CD4-positive, CD25-positive, alpha-beta regulatory T cell (primary cell): Measurements from ENCODE around the gene NARS2. TPM values are rescaled to one million over a fixed set of nuclear protein-coding genes. Genes with fewer than 3 reads are reported as not detected.

Experiments
- ATAC-seq, 2 donors: fragments of 150-1000 bp; cut with Tn5 transposase; one replicate each; pipeline ENCODE4 v1.10.0; 2021; ENCODE audit warnings: low read depth in 2 of 2, moderate number of reproducible peaks in 2 of 2, moderate library complexity in 1 of 2
- DNase-seq, 3 donors: peaks; one replicate each; pipeline versions ENCODE4 v3.0.0 to v3.0.0-alpha.2; 2012 to 2022; ENCODE audit warnings: mixed read lengths in 1 of 3
- H3K27ac ChIP-seq: one replicate; pipeline ENCODE4 v1.7.0; 2013; ENCODE audit warnings: mild to moderate bottlenecking, low read length; ENCODE audit not compliant: insufficient read depth, poor library complexity, severe bottlenecking
- H3K27me3 ChIP-seq: one replicate; pipeline ENCODE4 v1.7.0; 2013; ENCODE audit warnings: low read length; ENCODE audit not compliant: control insufficient read depth, insufficient read depth
- H3K36me3 ChIP-seq: one replicate; pipeline ENCODE4 v1.7.0; 2013; ENCODE audit warnings: mild to moderate bottlenecking, low read length, moderate library complexity; ENCODE audit not compliant: control insufficient read depth, insufficient read depth
- H3K4me1 ChIP-seq: 2 replicates; pipeline ENCODE4 v1.7.0; 2013; ENCODE audit warnings: mild to moderate bottlenecking, low read length; ENCODE audit not compliant: insufficient read depth, control insufficient read depth, poor library complexity, severe bottlenecking
- H3K4me3 ChIP-seq: one replicate; pipeline ENCODE4 v1.7.0; 2013; ENCODE audit warnings: low read depth, mild to moderate bottlenecking, low read length, moderate library complexity
- H3K9me3 ChIP-seq, 2 experiments: 1 replicate in 1 of 2; 2 replicates in 1 of 2; pipeline ENCODE4 v1.7.0; 2013; ENCODE audit warnings: low read length in 2 of 2, mild to moderate bottlenecking in 1 of 2, moderate library complexity in 1 of 2; ENCODE audit not compliant: control insufficient read depth in 2 of 2
- H3K27ac Mint-ChIP-seq, 3 donors: one replicate each; pipeline ENCODE4 v1.8.0; 2020 to 2022; ENCODE audit warnings: mild to moderate bottlenecking in 3 of 3, mixed read lengths in 3 of 3, moderate library complexity in 2 of 3
- H3K27me3 Mint-ChIP-seq: one replicate; pipeline ENCODE4 v1.8.0; 2022; ENCODE audit warnings: mild to moderate bottlenecking, mixed read lengths
- H3K36me3 Mint-ChIP-seq: one replicate; pipeline ENCODE4 v1.8.0; 2020; ENCODE audit warnings: mixed read lengths
- H3K4me1 Mint-ChIP-seq, 4 donors: one replicate each; pipeline ENCODE4 v1.8.0; 2020 to 2022; ENCODE audit warnings: mixed read lengths in 4 of 4, mild to moderate bottlenecking in 1 of 4
- H3K4me3 Mint-ChIP-seq, 4 donors: one replicate each; pipeline ENCODE4 v1.8.0; 2020 to 2022; ENCODE audit warnings: mild to moderate bottlenecking in 4 of 4, mixed read lengths in 4 of 4, moderate library complexity in 3 of 4
- H3K9me3 Mint-ChIP-seq, 7 donors: one replicate each; pipeline ENCODE4 v1.8.0; 2020 to 2022; ENCODE audit warnings: mixed read lengths in 7 of 7, mild to moderate bottlenecking in 3 of 7, moderate library complexity in 2 of 7
- polyA plus RNA-seq, 4 donors: library from polyadenylated mRNA; unstranded; fragments of 300-500 nt; fragmentation: Illumina TruSeq; gene quantifications; one replicate each; pipeline ENCODE4 v1.2.3, GENCODE V29; 2021
- total RNA-seq: library from RNA; stranded (reverse); gene quantifications from one replicate; pipeline ENCODE4 v1.2.3, GENCODE V29; 2022

NARS2 gene
- total and polyA plus RNA-seq, 5 donors from 2014 or later, result 9.3 to 22.9 (median 11.1) TPM

GRCh38 chr11:78403781-78404180 lies 170.9 kb downstream of the NARS2 start:
- Histone ChIP-seq H3K27ac (no peak overlapping the region), H3K9me3 (no peaks in the 10 kb centered on the region), H3K4me1 (no peaks in the 10 kb centered on the region), H3K4me3 (no peak overlapping the region), H3K36me3 (no peaks in the 10 kb centered on the region), H3K27me3 (peaks cover 5% of the 10 kb centered on the region)
- Mint-ChIP-seq H3K4me3 (no peak overlapping the region), H3K36me3 (no peaks in the 10 kb centered on the region), H3K4me1 (no peaks in the 10 kb centered on the region), H3K27ac (no peak overlapping the region), H3K9me3 (peaks cover 0 to 11% (median 2%) of the 10 kb centered on the region in 7 donors), H3K27me3 (peaks cover 9% of the 10 kb centered on the region)
- DNase-seq (no peak), ATAC-seq (no peak)

- H3K4me3 ChIP-seq, result no peak overlapping the region
- Mint-ChIP-seq H3K27me3 (peaks cover 9% of the 10 kb centered on the region), H3K9me3 (peaks cover 0 to 8% (median 0%) of the 10 kb centered on the region in 7 donors), H3K4me3 (no peak overlapping the region), H3K4me1 (no peaks in the 10 kb centered on the region), H3K27ac (no peak overlapping the region), H3K36me3 (no peaks in the 10 kb centered on the region)
- H3K36me3 ChIP-seq, result no peaks in the 10 kb centered on the region
- H3K27ac ChIP-seq, result no peak overlapping the region
- peaks cover 5% of the 10 kb centered on the region for H3K27me3 ChIP-seq
- DNase-seq (no peak), ATAC-seq (no peak)
- no peaks in the 10 kb centered on the region for H3K4me1 ChIP-seq
- H3K9me3 ChIP-seq, result no peaks in the 10 kb centered on the region
Measured at GRCh38 chr11:78402847-78403246, 171.8 kb downstream of the NARS2 start.

- Mint-ChIP-seq H3K9me3 (peaks cover 0 to 2% (median 0%) of the 10 kb centered on the region in 7 donors), H3K27ac (no peak overlapping the region), H3K27me3 (no peaks in the 10 kb centered on the region), H3K36me3 (no peaks in the 10 kb centered on the region), H3K4me3 (no peak overlapping the region), H3K4me1 (peaks cover 0 to 2% (median 0%) of the 10 kb centered on the region in 4 donors)
- Histone ChIP-seq H3K9me3 (no peaks in the 10 kb centered on the region), H3K4me1 (no peaks in the 10 kb centered on the region), H3K36me3 (no peaks in the 10 kb centered on the region), H3K27ac (no peak overlapping the region), H3K4me3 (no peak overlapping the region), H3K27me3 (peaks cover 2% of the 10 kb centered on the region)
- no peak for DNase-seq
- ATAC-seq, result no peak
Measured at GRCh38 chr11:78400702-78401101, 174.0 kb downstream of the NARS2 start.

GRCh38 chr11:78400116-78400515 lies 174.5 kb downstream of the NARS2 start:
- H3K4me1 ChIP-seq, result no peaks in the 10 kb centered on the region
- H3K9me3 ChIP-seq, result no peaks in the 10 kb centered on the region
- ATAC-seq (no peak), DNase-seq (no peak)
- peak overlapping the region in 1 of 4 donors; percentile 85 for H3K4me3 Mint-ChIP-seq
- no peak overlapping the region for H3K27ac Mint-ChIP-seq
- no peaks in the 10 kb centered on the region for H3K27me3 Mint-ChIP-seq
- H3K27ac ChIP-seq, result no peak overlapping the region
- no peaks in the 10 kb centered on the region for H3K36me3 ChIP-seq
- H3K36me3 Mint-ChIP-seq, result no peaks in the 10 kb centered on the region
- H3K9me3 Mint-ChIP-seq, result peaks cover 0 to 2% (median 0%) of the 10 kb centered on the region in 7 donors
- no peak overlapping the region for H3K4me3 ChIP-seq
- H3K27me3 ChIP-seq, result no peaks in the 10 kb centered on the region
- H3K4me1 Mint-ChIP-seq, result peaks cover 0 to 2% (median 0%) of the 10 kb centered on the region in 4 donors

GRCh38 chr11:78399136-78399535 lies 175.5 kb downstream of the NARS2 start:
- no peak for ATAC-seq
- H3K27me3 Mint-ChIP-seq, result no peaks in the 10 kb centered on the region
- no peak overlapping the region for H3K27ac Mint-ChIP-seq
- H3K4me1 Mint-ChIP-seq, result peaks cover 0 to 2% (median 0%) of the 10 kb centered on the region in 4 donors
- Histone ChIP-seq H3K36me3 (no peaks in the 10 kb centered on the region), H3K27me3 (no peaks in the 10 kb centered on the region), H3K27ac (no peak overlapping the region), H3K9me3 (no peaks in the 10 kb centered on the region), H3K4me1 (no peaks in the 10 kb centered on the region), H3K4me3 (no peak overlapping the region)
- DNase-seq, result no peak
- no peak overlapping the region for H3K4me3 Mint-ChIP-seq
- H3K9me3 Mint-ChIP-seq, result peaks cover 0 to 2% (median 0%) of the 10 kb centered on the region in 7 donors
- H3K36me3 Mint-ChIP-seq, result no peaks in the 10 kb centered on the region

- no peaks in the 10 kb centered on the region for H3K36me3 Mint-ChIP-seq
- H3K27ac ChIP-seq, result no peak overlapping the region
- H3K4me3 Mint-ChIP-seq, result no peak overlapping the region
- H3K4me3 ChIP-seq, result no peak overlapping the region
- no peak overlapping the region for H3K27ac Mint-ChIP-seq
- H3K4me1 Mint-ChIP-seq, result peaks cover 0 to 2% (median 0%) of the 10 kb centered on the region in 4 donors
- H3K27me3 ChIP-seq, result no peaks in the 10 kb centered on the region
- H3K4me1 ChIP-seq, result no peaks in the 10 kb centered on the region
- no peaks in the 10 kb centered on the region for H3K9me3 ChIP-seq
- no peaks in the 10 kb centered on the region for H3K36me3 ChIP-seq
- peaks cover 0 to 2% (median 0%) of the 10 kb centered on the region in 7 donors for H3K9me3 Mint-ChIP-seq
- DNase-seq, result no peak
- no peak for ATAC-seq
- H3K27me3 Mint-ChIP-seq, result no peaks in the 10 kb centered on the region
Measured at GRCh38 chr11:78398715-78399114, 175.9 kb downstream of the NARS2 start.

- ATAC-seq (peak; percentile 46 to 48), DNase-seq (peak in 1 of 3 donors; percentile 57)
- H3K4me3 ChIP-seq, result no peak overlapping the region
- H3K36me3 ChIP-seq, result no peaks in the 10 kb centered on the region
- Mint-ChIP-seq H3K4me3 (no peak overlapping the region), H3K36me3 (no peaks in the 10 kb centered on the region), H3K9me3 (peaks cover 0 to 2% (median 0%) of the 10 kb centered on the region in 7 donors), H3K27me3 (no peaks in the 10 kb centered on the region), H3K4me1 (peaks cover 0 to 2% (median 0%) of the 10 kb centered on the region in 4 donors), H3K27ac (no peak overlapping the region)
- H3K4me1 ChIP-seq, result no peaks in the 10 kb centered on the region
- H3K27ac ChIP-seq, result no peak overlapping the region
- no peaks in the 10 kb centered on the region for H3K9me3 ChIP-seq
- no peaks in the 10 kb centered on the region for H3K27me3 ChIP-seq
Measured at GRCh38 chr11:78397398-78397797, 177.3 kb downstream of the NARS2 start.

GRCh38 chr11:78395597-78395996 lies 179.1 kb downstream of the NARS2 start:
- no peak overlapping the region for H3K4me3 Mint-ChIP-seq
- H3K4me1 Mint-ChIP-seq, result peaks cover 0 to 2% (median 0%) of the 10 kb centered on the region in 4 donors
- H3K4me3 ChIP-seq, result no peak overlapping the region
- no peaks in the 10 kb centered on the region for H3K9me3 ChIP-seq
- H3K27me3 ChIP-seq, result no peaks in the 10 kb centered on the region
- no peaks in the 10 kb centered on the region for H3K36me3 ChIP-seq
- no peak for DNase-seq
- H3K27ac ChIP-seq, result no peak overlapping the region
- H3K27me3 Mint-ChIP-seq, result no peaks in the 10 kb centered on the region
- no peaks in the 10 kb centered on the region for H3K4me1 ChIP-seq
- H3K27ac Mint-ChIP-seq, result no peak overlapping the region
- no peaks in the 10 kb centered on the region for H3K36me3 Mint-ChIP-seq
- H3K9me3 Mint-ChIP-seq, result no peaks in the 10 kb centered on the region
- ATAC-seq, result no peak
